Large intestine (tissue), 12 donors: ENCODE results near the gene DSTYK. TPM values are rescaled to one million over a fixed set of nuclear protein-coding genes. Genes with fewer than 3 reads are reported as not detected.

Source experiments
- DNase-seq, 2 donors: peaks; one replicate each; pipeline versions ENCODE4 v3.0.0 to v3.0.0-alpha.2; 2013
- H3K27ac ChIP-seq: one replicate; pipeline ENCODE4 v1.5.1; 2013; ENCODE audit warnings: low read length
- H3K27me3 ChIP-seq: 2 replicates; pipeline ENCODE4 v1.6.1; 2013; ENCODE audit warnings: low read length; ENCODE audit not compliant: control insufficient read depth, insufficient read depth
- H3K36me3 ChIP-seq: 2 replicates; pipeline ENCODE4 v1.6.1; 2013; ENCODE audit warnings: low read length; ENCODE audit not compliant: control insufficient read depth, insufficient read depth
- H3K4me1 ChIP-seq: one replicate; pipeline ENCODE4 v1.6.1; 2013; ENCODE audit warnings: low read length; ENCODE audit not compliant: control insufficient read depth, insufficient read depth
- H3K4me3 ChIP-seq: one replicate; pipeline ENCODE4 v1.5.1; 2013; ENCODE audit warnings: low read length
- H3K9me3 ChIP-seq: one replicate; pipeline ENCODE4 v1.6.1; 2013; ENCODE audit warnings: mild to moderate bottlenecking, low read depth, low read length, moderate library complexity; ENCODE audit not compliant: control insufficient read depth
- WGBS: methylation state at CpG from one replicate; pipeline ENCODE4 v1.1.5; 2013; ENCODE audit warnings: low lambda C conversion rate; ENCODE audit not compliant: insufficient coverage; 5-methylcytosine and 5-hydroxymethylcytosine counted together
- long read RNA-seq, 11 donors: transcript quantifications; one replicate each; lab custom pipeline, GENCODE V29; 2026
- polyA plus RNA-seq: library from polyadenylated mRNA; unstranded; fragments of 120-200 nt; gene quantifications from one replicate; pipeline ENCODE4 v1.2.1, GENCODE V29; 2013

Gene DSTYK
- polyA plus RNA-seq = 6.0 TPM
- long read RNA-seq, donor 1, full-length matches to known transcripts = 2 of 2 reads
- long read RNA-seq, donor 1, partial matches to known transcripts = 0 of 2 reads
- long read RNA-seq, donor 1, other reads (novel, unspliced or antisense) = 0 of 2 reads
- long read RNA-seq, donor 2, partial matches to known transcripts = 7 of 7 reads
- long read RNA-seq, donor 2, other reads (novel, unspliced or antisense) = 0 of 7 reads
- long read RNA-seq, donor 3 = 0 reads
- long read RNA-seq, donor 4 = 0 reads
- long read RNA-seq, donor 5 = 0 reads
- long read RNA-seq, donor 6, full-length matches to known transcripts = 1 of 1 reads
- long read RNA-seq, donor 6, partial matches to known transcripts = 0 of 1 reads
- long read RNA-seq, donor 6, other reads (novel, unspliced or antisense) = 0 of 1 reads
- long read RNA-seq, donor 7 = 0 reads
- long read RNA-seq, donor 8 = 0 reads
- long read RNA-seq, donor 9, full-length matches to known transcripts = 1 of 1 reads
- long read RNA-seq, donor 9, partial matches to known transcripts = 0 of 1 reads
- long read RNA-seq, donor 9, other reads (novel, unspliced or antisense) = 0 of 1 reads
- long read RNA-seq, donor 10 = 0 reads
- long read RNA-seq, donor 11 = 0 reads

GRCh38 chr1:205211169-205211838 lies at the start of gene DSTYK:
TSS of gene DSTYK (minus strand) at chr1:205211702. CDS start at chr1:205211535, 167 bp downstream.
- H3K9me3 ChIP-seq = no peaks in the 10 kb centered on the region
- peak within 1 kb of the TSS; percentile 98 for H3K4me3 ChIP-seq
- H3K27ac ChIP-seq = peak within 1 kb of the TSS; percentile 80
- no CpG with 5 or more reads among the region's 67 CpGs for WGBS
- DNase-seq = peak; percentile 85 to 96
- H3K27me3 ChIP-seq = no peaks in the 10 kb centered on the region
- no peaks in the 10 kb centered on the region for H3K36me3 ChIP-seq
- H3K4me1 ChIP-seq = peaks cover 5% of the 10 kb centered on the region

- no peak for DNase-seq
- H3K27me3 ChIP-seq = peaks cover 2% of the 10 kb centered on the region
- H3K9me3 ChIP-seq = no peaks in the 10 kb centered on the region
- no peaks in the 10 kb centered on the region for H3K4me1 ChIP-seq
- H3K27ac ChIP-seq = no peak overlapping the region
- no peaks in the 10 kb centered on the region for H3K36me3 ChIP-seq
- WGBS = no CpG with 5 or more reads among the region's 1 CpG
- no peak overlapping the region for H3K4me3 ChIP-seq
These were observed 48.5 kb upstream of the DSTYK start for GRCh38 chr1:205259998-205260397.

- H3K4me1 ChIP-seq = no peaks in the 10 kb centered on the region
- peaks cover 2% of the 10 kb centered on the region for H3K27me3 ChIP-seq
- H3K36me3 ChIP-seq = no peaks in the 10 kb centered on the region
- H3K9me3 ChIP-seq = no peaks in the 10 kb centered on the region
- H3K27ac ChIP-seq = no peak overlapping the region
- WGBS = 80% methylated on average over 1 of the region's 10 CpGs
- peak in 1 of 2 donors; percentile 7 for DNase-seq
- H3K4me3 ChIP-seq = no peak overlapping the region
These were observed 47.9 kb upstream of the DSTYK start for GRCh38 chr1:205259324-205259832.

GRCh38 chr1:205258719-205259118 lies 47.2 kb upstream of the DSTYK start:
- Histone ChIP-seq H3K4me3 (no peak overlapping the region), H3K4me1 (no peaks in the 10 kb centered on the region), H3K36me3 (no peaks in the 10 kb centered on the region), H3K9me3 (no peaks in the 10 kb centered on the region), H3K27ac (no peak overlapping the region), H3K27me3 (peaks cover 2% of the 10 kb centered on the region)
- no CpG with 5 or more reads among the region's 8 CpGs for WGBS
- DNase-seq = no peak

GRCh38 chr1:205258261-205258691 lies 46.8 kb upstream of the DSTYK start:
- no CpG with 5 or more reads among the region's 7 CpGs for WGBS
- no peak overlapping the region for H3K4me3 ChIP-seq
- H3K36me3 ChIP-seq = no peaks in the 10 kb centered on the region
- H3K4me1 ChIP-seq = no peaks in the 10 kb centered on the region
- no peak for DNase-seq
- H3K27ac ChIP-seq = no peak overlapping the region
- peaks cover 2% of the 10 kb centered on the region for H3K27me3 ChIP-seq
- H3K9me3 ChIP-seq = no peaks in the 10 kb centered on the region

- WGBS = 60% methylated on average over 1 of the region's 2 CpGs
- H3K9me3 ChIP-seq = no peaks in the 10 kb centered on the region
- no peak overlapping the region for H3K27ac ChIP-seq
- no peaks in the 10 kb centered on the region for H3K36me3 ChIP-seq
- no peaks in the 10 kb centered on the region for H3K4me1 ChIP-seq
- no peaks in the 10 kb centered on the region for H3K27me3 ChIP-seq
- DNase-seq = no peak
- H3K4me3 ChIP-seq = no peak overlapping the region
These were observed 46.2 kb upstream of the DSTYK start for GRCh38 chr1:205257735-205258134.

- H3K9me3 ChIP-seq = no peaks in the 10 kb centered on the region
- H3K4me1 ChIP-seq = no peaks in the 10 kb centered on the region
- no peak overlapping the region for H3K4me3 ChIP-seq
- WGBS = no CpG with 5 or more reads among the region's 19 CpGs
- no peaks in the 10 kb centered on the region for H3K36me3 ChIP-seq
- DNase-seq = no peak
- H3K27me3 ChIP-seq = no peaks in the 10 kb centered on the region
- no peak overlapping the region for H3K27ac ChIP-seq
These were observed 45.6 kb upstream of the DSTYK start for GRCh38 chr1:205256951-205257625.

- Histone ChIP-seq H3K9me3 (no peaks in the 10 kb centered on the region), H3K4me1 (no peaks in the 10 kb centered on the region), H3K36me3 (no peaks in the 10 kb centered on the region), H3K27me3 (no peaks in the 10 kb centered on the region), H3K27ac (no peak overlapping the region), H3K4me3 (no peak overlapping the region)
- no CpG with 5 or more reads among the region's 8 CpGs for WGBS
- DNase-seq = peak; percentile 75 to 85
These were observed 44.7 kb upstream of the DSTYK start for GRCh38 chr1:205255941-205256780.

GRCh38 chr1:205251576-205251975 lies 40.1 kb upstream of the DSTYK start:
- Histone ChIP-seq H3K4me1 (peaks cover 16% of the 10 kb centered on the region), H3K27me3 (no peaks in the 10 kb centered on the region), H3K27ac (no peak overlapping the region), H3K9me3 (no peaks in the 10 kb centered on the region), H3K36me3 (no peaks in the 10 kb centered on the region), H3K4me3 (no peak overlapping the region)
- no CpG with 5 or more reads among the region's 5 CpGs for WGBS
- DNase-seq = no peak
